Activated naive CD8-positive, alpha-beta T cell treated with anti-CD3 and anti-CD28 coated beads, Interleukin-2, amount 50 U/mL, for 16 hours (primary cell): ENCODE measurements around the gene CFL1.

Source experiments
- DNase-seq: peaks from one replicate; pipeline ENCODE4 v3.0.0-alpha.2; 2020; ENCODE audit warnings: low read depth, low spot score

The CFL1 gene

DNA sequence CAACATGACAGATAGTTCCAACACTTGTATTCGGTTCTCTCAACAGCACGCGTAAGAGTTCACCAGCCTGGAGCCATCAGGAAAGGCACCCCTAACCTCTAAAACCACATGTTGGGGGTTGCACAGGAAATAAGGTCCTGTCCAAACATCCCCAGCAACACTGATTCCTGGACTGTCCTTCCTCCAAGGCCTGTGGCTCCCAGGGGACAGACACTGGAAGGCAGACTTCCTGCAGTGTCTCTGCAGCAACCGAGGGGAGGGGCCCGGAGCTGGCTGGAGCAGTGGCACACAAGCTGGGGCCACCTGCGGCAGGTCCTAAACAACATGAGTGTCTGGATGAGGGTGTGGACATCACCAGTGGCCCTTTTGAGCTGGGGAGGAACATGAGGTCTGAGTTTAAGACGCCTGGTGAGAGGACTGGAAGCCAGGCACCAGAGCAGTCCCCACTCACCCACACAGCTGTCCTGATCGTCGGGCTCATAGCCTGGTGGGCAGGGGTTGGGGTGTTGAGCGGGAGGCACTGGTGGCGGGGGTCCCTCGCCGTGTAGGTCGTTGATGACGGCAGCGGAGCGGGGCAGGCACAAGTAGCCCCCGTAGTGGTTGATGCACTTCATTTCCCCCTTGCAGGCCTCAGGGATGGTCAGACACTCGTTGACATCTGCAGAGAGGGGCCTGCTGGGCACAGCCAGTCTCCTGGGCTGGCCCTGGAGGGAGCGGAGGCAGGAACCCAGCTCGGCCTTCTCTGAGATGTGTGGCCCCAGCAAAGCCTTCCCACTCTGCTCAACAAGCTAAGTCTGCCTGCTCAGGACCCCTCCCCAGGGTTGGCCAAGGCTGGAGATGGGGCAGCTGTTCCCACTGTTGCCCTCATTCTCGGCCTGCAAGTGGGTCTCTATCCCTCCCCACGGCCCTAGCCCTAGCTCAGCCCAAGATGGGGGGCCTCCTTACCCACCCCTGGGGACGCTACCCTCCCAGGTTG, 13.0 kb upstream of the CFL1 start:
- no peak for DNase-seq

DNA sequence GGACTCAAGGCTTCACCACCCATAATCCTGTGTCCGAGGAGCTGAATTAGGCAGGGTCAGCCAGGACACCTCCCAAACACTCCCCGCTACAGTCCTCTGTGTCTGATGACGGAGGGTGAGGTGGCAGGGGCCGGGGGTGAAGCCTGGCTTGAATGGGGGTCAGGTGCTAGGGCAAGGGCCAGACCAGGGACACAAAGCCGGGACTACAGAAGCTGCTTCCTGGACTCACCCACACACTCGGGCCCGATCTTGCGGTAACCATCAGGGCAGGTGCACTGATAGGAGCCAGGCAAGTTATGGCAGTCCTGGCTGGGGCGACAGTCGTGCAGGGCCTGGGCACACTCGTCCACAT, 12.3 kb upstream of the CFL1 start:
- DNase-seq, result no peak

DNA sequence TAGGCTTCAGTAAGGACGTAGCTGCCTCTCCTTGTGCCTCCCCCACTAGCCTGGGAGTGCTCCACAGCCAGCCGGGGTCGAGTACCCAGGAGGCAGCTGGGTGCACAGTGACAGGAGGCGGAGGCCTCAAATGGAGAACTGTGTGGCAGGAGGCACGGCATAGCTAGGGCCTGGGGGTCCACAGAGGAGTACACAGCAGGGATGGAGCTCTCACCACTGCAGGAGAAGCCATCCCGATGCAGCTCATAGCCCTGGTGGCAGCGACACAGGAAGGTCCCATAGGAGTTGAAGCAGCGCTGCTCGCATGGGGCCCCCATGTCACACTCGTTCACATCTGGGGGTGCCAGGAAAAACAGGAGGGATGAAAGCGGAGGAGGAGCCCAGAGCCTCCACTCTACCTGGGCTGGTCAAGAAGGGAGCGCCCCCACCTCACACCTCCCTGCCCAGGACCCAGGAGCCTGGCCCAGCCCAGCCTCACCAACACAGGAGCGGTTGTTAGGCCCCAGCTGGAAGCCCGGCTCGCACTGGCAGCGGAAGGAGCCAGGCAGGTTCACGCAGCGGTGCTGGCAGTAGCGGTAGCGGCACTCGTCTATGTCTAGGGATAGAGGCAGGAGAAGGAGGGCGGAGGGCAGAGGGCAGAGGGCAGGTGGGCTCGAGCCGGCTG, 11.8 kb upstream of the CFL1 start:
- no peak for DNase-seq

DNA sequence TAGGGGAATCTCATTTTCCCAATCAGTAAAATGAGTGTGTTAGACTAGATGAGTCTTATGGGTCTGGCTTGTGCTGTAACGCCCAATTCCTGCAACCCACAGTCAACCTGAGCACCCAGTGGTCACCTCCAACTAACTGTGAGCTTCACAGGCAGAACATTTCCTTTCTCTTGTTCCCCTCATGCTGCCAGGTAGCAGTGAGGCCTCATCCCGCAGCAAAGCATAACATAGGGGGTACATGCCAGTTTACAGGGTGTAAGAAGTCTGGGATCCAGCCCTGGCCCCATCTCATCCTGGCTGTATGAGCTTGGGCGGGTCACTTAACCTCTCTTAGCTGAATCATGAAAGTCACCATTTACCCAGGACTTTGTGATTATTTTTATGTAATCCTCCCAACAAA, 10.9 kb upstream of the CFL1 start:
- no peak for DNase-seq

DNA sequence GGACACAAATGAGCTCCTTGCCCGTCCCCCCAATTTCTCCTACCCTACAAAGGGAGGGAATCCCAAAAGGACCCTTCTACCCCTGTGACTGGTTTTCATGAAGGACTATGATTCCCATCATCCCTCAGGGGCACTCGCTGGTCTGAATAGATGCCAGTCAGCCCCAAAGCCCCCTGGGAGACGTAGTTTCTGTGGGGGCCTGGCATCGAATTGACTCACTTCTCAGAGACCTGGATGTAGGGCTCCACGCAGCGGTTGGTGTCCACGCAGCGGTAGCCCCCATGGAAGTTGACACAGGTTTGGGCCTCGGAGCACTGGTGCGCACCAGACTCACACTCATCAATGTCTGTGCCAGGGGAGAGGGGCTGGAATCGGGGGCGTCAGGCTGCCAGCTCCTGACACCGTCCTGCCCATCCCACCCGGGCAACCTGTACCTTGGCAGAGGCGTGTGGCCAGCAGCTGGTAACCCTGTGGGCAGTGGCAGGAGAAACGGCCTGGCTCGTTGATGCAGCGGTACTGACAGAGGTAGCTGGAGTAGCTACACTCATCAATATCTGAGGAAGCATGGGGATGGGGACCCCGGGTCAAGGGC, 10.2 kb upstream of the CFL1 start:
- DNase-seq, result no peak

DNA sequence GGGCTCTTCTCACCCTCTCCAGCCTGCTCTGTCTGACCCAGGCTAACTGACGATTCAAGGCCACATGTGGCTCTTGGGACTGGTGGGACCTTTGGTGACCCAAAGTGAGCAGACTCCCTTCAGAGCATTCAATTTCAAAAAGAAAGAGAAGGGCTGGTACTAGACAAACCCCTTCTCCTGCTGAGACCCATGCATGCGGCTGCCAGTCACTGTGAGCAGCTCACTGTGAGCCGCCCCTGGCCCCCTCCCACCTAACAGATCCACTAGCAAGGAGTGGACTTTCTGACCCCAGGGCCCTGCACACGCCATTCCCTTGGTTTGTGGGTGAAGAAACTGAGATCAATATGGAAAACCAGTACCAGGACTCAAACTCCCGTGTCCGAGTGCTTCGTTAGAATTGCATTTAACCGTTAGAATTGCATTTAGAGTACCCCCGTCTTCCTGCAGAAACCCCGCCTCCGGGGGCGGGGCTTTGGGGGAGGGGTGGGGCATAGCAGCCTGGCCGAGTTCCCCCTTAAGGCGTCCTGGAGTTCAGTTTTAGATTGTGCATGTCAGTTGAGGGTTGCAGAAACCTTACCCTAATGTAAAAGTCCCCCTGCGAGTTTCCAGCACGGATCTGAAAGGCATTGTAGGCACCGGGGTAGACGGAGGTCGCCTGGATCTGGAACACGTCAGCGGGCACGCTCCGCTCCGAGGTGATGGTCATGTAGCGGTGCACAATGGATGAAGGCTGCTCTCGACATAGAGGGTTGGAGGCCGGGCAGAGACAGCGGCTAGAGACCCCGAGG, 9.5 kb upstream of the CFL1 start:
- DNase-seq, result no peak

DNA sequence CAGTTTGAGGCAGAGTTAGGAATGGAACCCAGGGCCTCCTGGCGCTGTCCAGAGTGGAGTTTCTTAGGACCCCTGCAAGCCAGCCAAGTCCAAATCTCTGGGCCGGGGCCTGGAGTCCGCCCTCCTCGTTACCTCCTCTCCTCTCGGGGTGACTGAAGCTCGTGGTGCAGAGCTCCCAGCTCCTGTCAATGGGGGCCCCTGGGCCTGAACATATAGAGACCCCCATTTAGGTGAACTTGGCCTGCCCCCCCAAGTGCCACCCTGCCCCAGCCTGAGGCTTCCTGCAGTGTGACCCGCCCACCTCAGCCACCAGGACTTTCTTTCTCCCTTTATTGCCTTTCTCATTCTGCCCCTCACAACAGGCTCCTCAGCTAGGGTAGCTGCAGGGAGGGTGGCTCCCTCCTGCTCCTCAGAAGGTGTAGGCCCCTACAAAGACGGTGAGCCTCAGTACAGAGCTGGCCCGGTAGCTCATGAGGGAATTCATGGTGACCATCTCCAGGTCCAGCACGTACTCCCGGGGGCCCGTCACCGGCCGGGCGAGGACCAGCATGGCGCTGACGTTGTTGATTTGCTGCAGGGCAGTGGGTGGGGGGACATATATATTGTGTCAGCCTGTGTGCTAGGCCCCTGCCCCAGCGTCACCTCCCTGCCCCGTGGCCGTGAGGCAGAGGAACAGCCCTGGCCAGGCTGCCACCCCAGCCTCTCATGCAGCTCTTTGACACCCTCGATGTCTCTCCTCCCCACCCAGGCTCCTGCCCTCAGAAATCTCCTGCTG, 8.7 kb upstream of the CFL1 start:
- DNase-seq, result no peak

DNA sequence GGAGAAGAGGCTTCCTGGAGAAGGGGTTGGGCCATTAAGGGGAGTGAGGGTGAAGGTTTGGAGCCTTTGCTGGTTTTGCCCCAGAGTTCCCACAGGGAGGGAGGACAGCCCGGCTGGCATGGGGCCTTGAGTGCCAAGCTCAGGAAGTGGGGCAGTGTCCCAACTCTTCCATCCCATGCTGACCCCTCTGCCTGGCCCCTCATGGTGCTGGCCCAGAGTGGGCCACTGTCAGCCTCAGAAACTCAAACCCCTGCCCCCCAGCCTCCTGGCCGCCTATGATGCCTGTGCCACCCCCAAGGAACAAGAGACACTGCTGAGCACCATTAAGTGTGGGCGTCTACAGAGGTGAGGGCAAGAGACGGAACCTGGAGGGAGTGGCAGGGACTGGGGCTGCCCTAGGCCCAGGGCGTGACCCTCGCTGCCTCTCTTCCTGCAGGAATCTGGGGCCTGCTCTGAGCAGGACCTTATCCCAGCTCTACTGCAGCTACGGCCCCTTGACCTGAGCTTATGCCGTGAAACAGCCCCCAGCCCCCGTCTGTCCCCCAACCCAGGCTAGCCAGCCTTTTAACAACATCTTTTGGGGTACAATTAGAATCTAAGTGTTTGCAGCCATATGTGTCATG, 7.7 kb upstream of the CFL1 start:
- no peak for DNase-seq

DNA sequence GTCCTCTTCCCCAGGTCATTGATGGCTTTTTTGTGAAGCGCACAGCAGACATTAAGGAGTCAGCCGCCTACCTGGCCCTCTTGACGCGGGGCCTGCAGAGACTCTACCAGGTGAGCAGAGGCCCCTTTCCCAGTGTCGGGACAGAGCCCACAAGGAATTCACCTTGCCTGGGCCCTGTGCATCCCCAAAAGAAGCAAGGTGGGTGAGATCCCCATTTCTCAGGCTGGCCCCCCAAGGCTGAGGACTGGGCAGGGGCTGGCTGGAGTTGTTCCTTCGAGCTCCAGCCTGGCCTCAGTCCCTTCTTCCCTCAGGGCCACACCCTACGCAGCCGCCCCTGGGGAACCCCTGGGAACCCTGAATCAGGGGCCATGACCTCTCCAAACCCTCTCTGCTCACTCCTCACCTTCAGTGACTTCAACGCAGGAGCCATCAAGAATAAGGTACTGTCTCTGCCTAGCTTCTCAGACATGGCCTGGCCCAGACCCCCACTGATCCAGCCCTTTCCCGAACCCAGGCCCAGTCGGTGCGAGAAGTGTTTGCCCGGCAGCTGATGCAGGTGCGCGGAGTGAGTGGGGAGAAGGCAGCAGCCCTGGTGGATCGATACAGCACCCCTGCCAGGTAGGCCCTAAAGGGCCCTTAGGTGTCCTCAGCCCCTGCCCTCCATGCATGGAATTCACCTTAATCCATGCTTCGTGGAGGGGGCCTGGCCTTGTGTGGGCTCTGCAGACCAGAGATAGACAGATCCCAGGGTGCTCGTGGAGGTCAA, 6.9 kb upstream of the CFL1 start:
- no peak for DNase-seq

DNA sequence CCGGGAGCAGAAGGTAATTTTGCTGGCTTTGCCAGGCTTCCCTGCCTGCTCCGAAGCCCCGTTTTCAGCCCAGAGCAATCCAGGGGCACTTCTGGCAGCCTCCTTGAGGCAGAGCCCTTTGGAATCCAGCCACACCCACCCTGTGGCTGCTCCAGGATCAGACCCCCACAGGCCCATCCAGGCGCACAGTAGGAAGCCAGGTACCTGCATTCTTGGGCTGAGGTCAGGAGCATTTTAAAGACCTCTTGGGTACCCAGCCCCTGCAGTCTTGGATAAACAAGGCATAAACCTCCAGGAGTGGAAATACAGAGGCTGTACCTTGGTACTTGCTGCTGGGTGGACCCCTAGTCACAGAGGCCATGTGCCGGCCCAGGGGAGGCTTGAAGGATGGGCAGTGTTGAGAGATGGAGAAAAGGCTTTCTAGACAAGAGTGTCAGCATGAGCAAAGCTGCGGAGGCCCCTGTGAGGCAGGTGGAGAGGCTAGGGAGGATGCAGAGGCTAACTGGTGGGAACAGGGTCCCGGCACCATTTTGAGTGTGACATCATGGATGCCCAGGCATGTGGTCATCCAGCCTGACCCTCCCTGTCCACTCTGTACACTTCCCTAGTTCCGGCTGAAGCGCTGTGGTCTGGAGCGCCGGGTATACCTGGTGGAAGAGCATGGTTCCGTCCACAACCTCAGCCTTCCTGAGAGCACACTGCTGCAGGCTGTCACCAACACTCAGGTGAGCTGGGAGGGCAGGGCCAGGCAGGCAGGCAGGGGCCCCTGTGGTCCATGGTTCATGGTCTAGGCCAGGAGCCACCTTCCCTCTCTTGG, 6.1 kb upstream of the CFL1 start:
- no peak for DNase-seq

DNA sequence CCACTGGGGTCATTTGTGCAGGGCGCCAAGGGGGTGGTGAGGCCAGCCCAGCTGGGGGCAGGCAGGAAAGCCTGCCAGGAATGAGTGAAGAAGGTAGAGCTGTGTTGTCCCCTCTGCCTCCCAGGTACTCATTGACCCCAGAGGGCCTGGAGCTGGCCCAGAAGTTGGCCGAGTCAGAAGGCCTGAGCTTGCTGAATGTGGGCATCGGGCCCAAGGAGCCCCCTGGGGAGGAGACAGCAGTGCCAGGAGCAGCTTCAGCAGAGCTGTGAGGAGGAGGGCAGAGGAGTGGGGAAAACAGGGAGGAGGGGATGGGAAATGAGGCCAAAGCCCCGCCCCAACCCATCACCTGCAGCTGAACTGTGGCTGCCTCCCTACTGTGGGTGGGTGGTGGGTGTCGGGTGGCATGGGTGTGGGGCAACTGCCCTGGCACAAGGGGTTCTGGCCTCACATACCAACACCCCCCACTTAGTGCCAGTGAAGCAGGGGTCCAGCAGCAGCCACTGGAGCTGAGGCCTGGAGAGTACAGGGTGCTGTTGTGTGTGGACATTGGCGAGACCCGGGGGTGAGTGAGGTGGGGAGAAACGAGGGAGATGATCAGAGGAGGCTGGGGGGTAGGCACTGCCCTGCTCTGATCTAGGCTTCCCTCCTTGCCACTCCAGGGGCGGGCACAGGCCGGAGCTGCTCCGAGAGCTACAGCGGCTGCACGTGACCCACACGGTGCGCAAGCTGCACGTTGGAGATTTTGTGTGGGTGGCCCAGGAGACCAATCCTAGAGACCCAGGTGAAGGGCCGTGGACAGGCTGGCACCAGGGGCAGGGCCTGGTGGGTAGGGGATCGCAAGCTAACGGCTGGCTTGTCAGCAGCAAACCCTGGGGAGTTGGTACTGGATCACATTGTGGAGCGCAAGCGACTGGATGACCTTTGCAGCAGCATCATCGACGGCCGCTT, 5.2 kb upstream of the CFL1 start:
- DNase-seq, result no peak

DNA sequence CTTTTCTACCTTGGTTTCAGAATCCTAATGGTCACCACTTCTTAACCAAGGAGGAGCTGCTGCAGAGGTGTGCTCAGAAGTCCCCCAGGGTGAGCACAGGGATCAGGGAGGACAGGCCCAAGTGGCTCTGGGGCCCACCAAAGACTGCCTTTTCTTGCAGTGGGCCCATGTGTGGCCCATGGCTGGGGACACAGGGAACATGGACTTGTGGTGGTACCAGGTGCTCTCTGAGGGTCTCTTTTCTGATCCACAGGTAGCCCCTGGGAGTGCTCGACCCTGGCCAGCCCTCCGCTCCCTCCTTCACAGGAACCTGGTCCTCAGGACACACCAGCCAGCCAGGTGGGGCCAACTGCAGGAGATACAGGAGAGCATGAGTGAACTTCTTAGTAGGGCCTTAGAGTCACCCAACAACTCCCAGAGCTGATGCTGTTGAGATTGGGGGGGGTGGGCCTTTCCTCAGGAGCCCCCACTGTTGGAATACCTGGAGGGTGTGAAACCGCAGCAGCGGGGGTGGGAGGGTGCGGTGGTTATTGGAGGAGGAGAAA, 4.3 kb upstream of the CFL1 start:
- DNase-seq, result no peak

DNA sequence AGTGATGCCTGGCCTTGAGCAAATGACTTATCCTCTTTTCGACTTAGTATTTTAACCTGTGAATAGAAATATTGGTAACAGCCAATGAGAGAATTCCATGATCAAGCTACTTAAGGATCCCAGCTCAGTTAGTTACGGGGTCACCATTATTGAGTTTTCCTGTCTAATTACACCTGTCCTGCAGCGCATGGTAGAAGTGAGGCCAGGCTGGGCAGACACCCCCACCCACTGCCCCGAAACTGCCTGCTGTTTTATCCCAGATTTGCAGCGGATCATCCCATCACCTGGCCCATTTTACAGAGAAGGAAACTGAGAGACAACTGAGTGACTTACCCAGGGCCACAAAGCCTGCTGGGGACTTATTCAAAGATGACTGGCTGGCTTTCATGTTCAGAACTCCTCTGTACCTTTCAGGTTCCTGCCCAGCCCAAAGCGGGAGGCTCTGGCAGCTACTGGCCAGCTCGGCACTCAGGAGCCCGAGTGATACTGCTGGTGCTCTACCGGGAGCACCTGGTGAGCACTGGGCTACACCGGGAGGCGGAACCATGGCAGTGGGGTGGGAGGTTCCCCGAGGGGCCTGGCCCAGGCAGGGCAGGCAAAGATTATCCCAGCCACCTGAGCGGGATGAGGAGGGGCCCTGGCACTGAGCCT, 3.7 kb upstream of the CFL1 start:
- no peak for DNase-seq

DNA sequence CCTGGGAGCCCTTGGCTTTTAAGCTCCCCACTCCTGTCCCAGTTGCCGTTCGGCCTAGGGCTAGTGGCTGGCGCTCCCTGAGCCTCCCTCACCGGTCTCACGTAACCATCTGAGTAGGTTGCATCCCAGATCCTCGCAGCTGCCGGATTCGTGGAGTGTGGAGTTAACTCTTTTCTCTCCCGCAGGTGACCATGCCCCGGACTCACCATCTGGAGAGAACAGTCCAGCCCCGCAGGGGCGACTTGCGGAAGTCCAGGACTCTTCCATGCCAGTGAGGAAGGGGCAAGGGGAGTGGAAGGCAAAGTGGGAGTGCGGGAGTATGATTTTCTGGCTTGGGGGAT, 3.2 kb upstream of the CFL1 start:
- no peak for DNase-seq

DNA sequence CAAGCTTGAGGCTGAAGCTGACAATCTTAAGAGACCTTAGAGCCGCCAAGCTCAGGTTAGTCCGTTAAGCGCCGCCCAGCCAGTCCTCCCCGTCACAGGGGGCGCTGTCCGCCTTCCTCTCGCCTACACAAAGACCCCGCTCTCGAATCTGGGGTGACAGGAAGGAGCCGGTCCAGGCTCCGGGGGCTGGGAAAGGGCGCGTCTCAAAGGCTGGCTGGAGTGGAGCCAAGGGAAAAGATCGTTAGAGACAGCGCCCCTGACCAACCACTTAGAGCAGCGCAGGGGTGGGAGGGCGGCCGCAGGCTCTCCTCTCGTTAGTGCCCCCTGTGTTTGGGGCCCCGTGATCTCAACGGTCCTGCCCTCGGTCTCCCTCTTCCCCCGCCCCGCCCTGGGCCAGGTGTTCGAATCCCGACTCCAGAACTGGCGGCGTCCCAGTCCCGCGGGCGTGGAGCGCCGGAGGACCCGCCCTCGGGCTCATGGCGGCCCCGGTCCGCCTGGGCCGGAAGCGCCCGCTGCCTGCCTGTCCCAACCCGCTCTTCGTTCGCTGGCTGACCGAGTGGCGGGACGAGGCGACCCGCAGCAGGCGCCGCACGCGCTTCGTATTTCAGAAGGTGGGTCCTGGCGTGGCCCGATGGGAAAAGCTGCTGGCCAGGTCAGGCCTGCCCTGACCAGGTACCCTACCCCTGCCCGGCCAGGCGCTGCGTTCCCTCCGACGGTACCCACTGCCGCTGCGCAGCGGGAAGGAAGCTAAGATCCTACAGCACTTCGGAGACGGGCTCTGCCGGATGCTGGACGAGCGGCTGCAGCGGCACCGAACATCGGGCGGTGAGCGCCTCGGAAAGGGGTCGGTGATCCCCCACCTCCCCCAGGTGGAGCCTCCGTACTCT, 2.5 kb upstream of the CFL1 start, which contains the start of gene MUS81:
Gene MUS81 (plus strand): TSS at position 156 of the 887 bp plus-strand sequence. CDS start 321 bp downstream, at position 477.
- peak; percentile 95 for DNase-seq

DNA sequence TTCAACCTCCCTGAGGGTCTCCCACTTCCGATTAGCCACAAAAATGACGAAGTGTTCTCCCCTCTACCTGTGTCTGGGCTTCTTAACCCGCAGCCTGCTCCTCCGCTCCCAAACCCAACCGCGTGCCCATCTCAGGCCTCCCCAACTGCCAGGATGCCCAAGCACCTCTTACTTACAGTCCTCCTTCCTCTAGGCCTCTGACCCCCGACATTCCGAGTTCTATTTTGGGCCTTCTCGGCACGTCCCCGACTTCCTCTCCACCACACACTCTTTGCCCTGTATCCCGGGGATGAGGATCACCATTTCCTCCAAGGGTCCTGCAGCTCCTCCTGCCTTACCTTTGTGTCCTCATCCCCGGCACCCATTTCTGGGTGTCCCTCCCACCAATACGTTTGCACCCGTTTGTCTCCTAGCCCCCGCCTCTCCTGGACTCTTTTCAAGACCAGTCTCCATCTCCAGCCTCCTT, 1.9 kb upstream of the CFL1 start:
- no peak for DNase-seq
